ENCODE data around the gene TRMT61A. TPM values are rescaled to one million over a fixed set of nuclear protein-coding genes. Genes with fewer than 3 reads are reported as not detected.

Gene TRMT61A
- polyA plus RNA-seq: 10 to 100 TPM in 2 of 3 donors, 1 to 10 TPM in 1; 6.9 to 19.2 (median 12.0) TPM

DNA sequence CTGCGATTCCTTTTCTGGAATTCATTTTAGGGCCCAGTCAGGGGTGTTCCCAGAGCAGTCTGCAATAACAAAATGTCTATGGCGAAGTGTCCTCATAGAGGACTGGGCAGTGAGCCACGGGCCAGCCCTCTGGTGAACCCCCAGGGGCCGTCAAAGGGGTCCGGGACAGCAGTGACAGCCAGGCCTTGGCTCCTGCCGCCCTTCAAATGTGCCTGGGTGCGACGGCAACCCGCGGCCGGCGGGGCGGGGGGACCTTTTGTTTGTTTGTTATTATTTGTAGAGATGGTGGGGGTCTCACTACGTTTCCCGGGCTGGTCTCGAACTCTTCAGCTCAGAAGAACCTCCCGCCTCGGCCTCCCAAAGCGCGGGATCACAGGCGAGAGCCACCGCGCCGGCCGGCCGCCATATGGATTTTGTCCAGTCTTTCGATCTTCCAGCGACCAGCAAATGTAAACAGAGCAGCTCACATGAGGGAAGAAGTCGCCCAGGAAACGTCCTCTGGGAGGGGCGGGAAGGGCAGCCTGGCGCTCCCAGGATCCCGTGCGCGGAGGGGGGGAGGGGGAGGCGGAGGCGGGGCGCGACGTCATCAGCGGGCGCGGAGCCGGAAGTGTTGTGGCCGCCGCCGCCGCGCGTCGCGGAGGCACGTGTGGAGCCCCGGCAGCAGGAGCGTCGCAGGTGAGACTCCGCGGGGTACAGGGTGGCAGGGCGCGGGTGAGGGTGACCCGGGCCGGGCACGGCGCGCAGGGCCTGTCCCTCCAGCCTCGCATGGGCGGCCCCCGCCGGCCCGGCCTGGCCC lies at the start of gene TRMT61A:
Gene TRMT61A, plus strand, starts transcription at position 610 of the 796 bp plus-strand sequence. CDS start 783 bp downstream, outside the sequence.
- H3K27ac ChIP-seq (ENCODE audit: low read depth, low read length): no peak within 1 kb of the TSS
- 2 to 3% (median 3%) methylated on average over 50 to 70 of the region's 70 CpGs for WGBS, 3 donors

DNA sequence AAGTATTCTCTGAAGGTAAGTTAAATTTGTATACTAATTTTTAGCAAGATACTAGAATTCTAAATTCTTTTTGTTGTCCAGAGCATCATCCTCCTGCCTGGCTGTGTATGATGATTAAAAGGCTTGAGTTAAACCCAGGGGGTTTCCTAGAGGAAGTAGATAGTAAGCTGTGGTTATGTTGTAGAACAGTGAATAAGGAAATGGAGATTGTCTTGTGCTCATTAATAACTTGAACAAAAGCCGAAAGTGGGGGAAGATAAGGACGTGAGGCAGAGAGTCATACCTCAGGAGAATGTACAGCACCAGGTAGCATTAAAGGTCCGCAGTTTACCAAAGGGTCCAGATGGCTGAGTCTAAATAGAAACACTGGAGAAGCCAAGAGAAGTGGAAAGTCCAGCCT lies 48.4 kb upstream of the TRMT61A start:
- no peak overlapping the region for H3K27ac ChIP-seq (ENCODE audit: low read depth, low read length)
- 54 to 73% (median 59%) methylated on average over 3 of the region's 3 CpGs for WGBS, 3 donors

DNA sequence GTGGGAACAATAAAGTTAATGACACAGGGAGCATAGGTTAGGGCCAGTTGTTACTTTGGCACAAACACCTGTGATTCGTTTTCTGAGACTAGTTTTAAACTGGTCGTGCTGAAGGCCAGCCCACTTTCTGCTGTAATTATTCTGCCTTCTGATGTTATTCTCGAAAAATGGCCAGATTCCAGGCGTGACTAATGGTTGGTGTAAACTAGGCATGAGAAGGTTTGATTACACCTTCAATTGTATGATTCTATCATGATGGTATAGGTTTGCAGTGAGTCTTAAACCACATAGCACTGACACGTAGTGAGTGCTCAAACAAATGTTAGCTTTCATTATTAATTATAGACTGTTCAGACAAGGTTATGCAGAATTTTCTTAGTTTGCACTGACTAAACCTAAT lies 45.4 kb upstream of the TRMT61A start:
- no peak overlapping the region for H3K27ac ChIP-seq (ENCODE audit: low read depth, low read length)
- 35 to 64% (median 59%) methylated on average over 5 of the region's 5 CpGs for WGBS, 3 donors

DNA sequence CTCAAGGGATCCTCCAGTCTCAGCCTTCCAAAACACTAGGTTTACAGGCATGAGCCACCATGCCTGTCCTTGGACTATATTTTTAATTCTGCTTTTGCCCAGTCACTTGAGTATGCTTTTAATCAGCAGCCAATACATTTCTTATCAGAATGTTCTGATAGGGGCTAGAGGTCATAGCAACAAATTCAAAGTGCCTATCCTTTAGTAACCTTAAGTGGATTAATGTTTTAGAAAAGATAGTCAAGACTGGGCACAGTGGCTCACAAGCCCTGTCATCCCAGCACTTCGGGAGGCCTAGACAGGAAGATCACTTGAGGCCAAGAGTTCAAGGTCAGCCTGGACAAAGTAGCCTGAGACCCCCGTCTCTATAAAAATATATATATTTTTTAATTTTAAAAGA lies 43.5 kb upstream of the TRMT61A start:
- WGBS, 3 donors: 72 to 95% (median 94%) methylated on average over 2 of the region's 2 CpGs
- no peak overlapping the region for H3K27ac ChIP-seq (ENCODE audit: low read depth, low read length)

DNA sequence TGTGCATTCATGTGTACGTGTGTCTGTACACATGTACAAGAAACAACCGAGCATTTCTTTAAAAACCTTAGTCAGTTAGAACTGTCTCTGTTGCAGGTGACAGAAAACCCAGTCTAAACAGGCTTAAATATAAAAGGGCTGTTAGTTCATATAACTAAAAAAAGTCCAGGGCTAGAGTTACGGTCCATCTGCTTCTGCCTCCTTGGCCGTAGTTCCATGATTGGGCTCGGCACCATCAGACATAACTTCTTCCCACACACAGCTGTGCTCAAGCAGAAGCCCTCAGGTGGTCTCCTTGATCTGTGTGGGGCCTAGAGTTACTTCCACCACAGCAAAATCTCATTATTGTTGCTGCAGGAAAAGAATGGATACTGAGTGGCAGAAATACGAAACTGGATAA lies 40.9 kb upstream of the TRMT61A start:
- 89 to 93% (median 92%) methylated on average over 6 of the region's 6 CpGs for WGBS, 3 donors
- H3K27ac ChIP-seq (ENCODE audit: low read depth, low read length): no peak overlapping the region

DNA sequence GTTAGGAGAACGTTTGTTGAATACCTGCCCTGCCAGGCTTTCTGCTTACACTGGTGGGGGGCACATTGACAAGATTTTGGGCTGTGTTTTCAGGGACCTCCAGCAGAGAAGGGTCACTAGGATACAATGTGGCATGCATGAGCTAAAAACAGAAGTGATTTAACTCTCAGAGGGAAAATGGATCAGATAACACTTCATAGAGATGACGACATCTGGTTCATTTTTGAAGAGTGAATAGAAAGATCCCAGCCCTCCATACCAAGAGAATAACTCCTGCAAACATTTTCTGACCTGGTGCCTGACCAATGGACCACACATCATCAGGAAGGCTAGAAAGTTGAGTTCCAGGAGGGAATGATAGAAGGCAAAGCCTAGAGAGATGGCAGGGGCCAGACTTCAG lies 40.0 kb upstream of the TRMT61A start:
- H3K27ac ChIP-seq (ENCODE audit: low read depth, low read length): no peak overlapping the region
- 71 to 82% (median 82%) methylated on average over 2 of the region's 2 CpGs for WGBS, 3 donors

DNA sequence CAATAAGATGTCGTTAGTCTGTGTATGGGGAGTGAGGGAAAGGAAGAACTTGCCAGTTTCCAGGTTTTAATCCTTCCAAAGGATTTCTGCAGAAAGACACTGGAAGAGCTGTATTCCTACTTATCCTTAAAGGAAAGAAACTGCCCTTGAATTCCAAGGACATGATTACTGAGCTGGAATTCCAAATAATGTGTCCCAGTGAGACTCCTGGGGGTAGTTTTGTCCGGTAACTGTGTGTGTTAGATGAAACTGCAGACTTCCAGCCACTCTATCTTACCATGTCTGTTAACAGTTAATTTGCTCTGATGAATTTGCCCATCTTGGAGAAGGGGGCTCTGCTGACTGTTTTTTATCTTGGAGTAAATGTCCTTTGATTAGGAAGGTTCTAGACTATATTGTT lies 39.4 kb upstream of the TRMT61A start:
- no peak overlapping the region for H3K27ac ChIP-seq (ENCODE audit: low read depth, low read length)
- WGBS, 3 donors: 79 to 84% (median 83%) methylated on average over 2 of the region's 2 CpGs

DNA sequence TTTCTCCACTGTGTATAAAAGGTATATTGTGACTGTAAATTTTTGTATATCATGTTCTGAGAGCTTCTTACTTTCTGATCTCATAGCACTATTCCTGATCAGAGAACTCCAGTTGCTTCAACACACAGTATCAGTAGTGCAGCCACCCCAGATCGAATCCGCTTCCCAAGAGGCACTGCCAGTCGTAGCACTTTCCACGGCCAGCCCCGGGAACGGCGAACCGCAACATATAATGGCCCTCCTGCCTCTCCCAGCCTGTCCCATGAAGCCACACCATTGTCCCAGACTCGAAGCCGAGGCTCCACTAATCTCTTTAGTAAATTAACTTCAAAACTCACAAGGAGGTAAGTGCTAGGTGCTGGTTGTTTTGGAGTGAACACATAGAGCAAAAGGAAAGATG lies 37.3 kb upstream of the TRMT61A start:
- 85 to 94% (median 94%) methylated on average over 10 of the region's 10 CpGs for WGBS, 3 donors
- no peak overlapping the region for H3K27ac ChIP-seq (ENCODE audit: low read depth, low read length)

DNA sequence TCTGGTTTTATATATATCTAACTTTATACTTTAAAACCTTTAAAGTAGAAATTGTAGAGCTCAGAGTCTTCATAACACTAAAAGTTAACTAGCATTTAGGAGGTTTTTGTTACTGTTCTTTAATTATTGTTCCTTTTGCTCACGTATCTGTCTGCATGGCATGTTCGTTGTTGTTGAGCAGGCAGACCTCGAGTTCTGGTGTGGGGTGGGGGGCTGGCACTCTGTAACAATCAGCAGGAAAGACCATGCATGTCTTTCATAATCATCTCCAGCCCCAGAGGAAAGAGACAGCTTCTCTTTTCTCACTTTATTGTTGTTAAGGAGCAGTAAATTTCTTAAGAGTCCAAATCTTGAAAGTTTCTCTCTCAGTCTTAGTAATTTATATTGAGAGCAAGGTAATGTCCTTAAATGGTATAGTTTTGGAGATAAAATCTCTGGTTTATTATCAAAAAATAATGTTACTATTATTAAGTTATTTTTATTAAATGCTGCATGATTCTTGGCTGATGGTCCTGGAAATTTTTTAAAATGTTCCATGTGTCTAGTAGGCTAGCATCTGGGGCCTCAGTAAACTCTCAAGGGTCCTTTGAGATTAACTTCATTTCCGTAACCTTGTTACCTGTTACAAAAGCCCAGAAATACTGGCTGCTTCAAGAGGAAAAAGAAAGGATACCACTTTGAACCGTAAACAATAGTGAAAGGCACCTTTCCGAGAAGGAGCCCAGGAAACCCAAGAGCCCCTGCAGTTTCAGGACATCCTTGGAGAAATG lies 36.7 kb upstream of the TRMT61A start:
- 52 to 90% (median 54%) methylated on average over 6 of the region's 6 CpGs for WGBS, 3 donors
- no peak overlapping the region for H3K27ac ChIP-seq (ENCODE audit: low read depth, low read length)

DNA sequence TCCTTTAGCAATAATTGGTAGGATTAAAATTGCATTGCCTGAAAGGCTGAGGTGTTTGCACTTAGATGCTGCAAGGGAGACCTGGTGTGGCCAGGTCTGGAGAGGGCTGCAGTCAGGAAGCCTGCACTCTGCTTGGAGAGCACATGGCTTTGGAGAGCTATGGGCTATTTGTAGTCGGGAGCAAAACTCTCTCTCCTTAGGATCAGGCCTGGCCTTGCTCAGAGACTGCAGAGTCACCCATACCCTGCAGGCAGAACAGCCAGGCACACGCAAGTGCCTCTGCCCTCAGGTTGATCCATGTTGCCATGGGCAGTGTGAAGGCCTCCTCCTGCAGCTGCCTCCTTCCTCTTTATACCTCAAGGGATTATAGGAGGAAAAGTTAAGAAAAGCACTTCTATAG lies 33.1 kb upstream of the TRMT61A start:
- WGBS, 3 donors: 65 to 73% (median 70%) methylated on average over 2 of the region's 2 CpGs

DNA sequence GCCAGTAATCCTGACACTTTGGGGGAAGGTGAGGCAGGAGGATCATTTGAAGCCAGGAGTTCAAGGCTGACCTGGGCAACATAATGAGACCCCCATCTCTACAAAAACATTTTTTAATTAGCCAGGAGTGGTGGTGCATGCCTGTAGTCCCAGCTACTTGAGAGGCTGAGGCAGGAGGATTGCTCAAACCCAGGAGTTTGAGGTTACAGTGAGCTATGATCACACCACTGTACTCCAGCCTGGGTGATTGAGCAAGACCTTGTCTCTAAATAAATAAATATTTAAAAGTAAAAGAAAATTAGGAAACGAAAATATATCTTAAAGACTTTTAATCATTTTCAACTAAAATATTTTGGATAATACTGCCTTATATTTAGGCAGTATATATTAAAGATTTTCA lies 32.2 kb upstream of the TRMT61A start:
- WGBS, 3 donors: 0 to 38% (median 38%) methylated on average over 1 of the region's 1 CpG
- no peak overlapping the region for H3K27ac ChIP-seq (ENCODE audit: low read depth, low read length)

More for the DNA sequence above, 33.1 kb upstream of the TRMT61A start:
- no peak overlapping the region for H3K27ac ChIP-seq (ENCODE audit: low read depth, low read length)

DNA sequence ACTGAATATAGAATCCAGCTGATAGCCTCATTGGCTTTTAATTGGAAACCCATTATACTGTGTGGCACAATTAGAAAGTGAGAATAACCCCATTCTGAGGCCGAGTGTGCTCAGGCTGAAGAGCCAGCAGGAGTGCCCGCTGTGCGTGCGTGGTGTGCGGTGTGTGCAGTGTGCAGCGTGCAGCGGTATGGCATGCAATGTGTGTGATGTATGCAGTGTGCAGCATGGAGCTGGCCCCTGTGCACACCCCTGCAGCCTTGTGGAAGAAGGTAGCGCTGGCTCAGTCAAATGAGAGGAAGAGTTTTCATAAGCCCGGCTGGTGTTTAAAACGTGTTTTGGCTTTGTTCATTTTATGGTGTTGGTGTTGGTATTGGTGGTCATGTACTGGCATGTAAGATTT lies 29.3 kb upstream of the TRMT61A start:
- no peak overlapping the region for H3K27ac ChIP-seq (ENCODE audit: low read depth, low read length)
- 66 to 82% (median 77%) methylated on average over 10 of the region's 10 CpGs for WGBS, 3 donors

DNA sequence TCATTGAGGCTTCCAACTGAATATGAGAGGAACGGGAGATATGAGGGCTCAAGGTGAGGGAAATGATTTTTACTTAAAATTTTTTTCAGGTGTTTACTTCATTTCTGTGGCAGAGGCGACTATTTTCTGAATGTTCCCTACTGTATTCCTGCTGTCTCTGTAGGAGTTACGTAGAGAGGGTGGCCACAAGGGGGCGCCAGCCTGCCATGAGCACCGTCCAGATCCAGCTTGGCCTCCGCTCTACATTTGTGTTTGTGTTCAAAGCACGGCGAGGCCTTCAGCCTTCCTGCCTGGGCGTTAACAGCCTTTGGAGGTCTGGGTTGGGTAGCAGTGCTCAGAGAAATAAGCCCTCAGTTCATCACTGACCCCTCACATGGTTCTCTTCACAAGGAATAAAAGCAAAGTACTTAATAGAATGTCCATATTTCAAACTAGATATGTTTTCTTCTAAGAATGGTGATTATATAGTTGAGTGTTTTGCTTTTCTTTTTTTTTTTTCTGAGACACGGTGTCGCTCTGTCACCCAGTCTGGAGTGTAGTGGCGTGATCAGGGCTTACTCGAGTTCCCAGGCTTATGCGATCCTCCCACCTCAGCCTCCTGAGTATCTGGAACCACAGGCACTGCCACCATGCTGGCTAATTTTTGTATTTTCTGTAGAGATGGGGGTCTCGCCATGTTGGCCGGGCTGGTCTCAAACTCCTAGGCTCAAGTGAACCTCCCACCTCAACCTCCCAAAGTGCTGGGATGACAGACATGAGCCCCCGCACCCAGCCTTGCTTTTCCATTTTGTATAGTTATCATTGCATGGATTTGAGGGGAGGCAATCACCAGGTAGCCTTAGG lies 28.6 kb upstream of the TRMT61A start:
- 41 to 44% (median 42%) methylated on average over 17 of the region's 17 CpGs for WGBS, 3 donors
- H3K27ac ChIP-seq (ENCODE audit: low read depth, low read length): no peak overlapping the region

DNA sequence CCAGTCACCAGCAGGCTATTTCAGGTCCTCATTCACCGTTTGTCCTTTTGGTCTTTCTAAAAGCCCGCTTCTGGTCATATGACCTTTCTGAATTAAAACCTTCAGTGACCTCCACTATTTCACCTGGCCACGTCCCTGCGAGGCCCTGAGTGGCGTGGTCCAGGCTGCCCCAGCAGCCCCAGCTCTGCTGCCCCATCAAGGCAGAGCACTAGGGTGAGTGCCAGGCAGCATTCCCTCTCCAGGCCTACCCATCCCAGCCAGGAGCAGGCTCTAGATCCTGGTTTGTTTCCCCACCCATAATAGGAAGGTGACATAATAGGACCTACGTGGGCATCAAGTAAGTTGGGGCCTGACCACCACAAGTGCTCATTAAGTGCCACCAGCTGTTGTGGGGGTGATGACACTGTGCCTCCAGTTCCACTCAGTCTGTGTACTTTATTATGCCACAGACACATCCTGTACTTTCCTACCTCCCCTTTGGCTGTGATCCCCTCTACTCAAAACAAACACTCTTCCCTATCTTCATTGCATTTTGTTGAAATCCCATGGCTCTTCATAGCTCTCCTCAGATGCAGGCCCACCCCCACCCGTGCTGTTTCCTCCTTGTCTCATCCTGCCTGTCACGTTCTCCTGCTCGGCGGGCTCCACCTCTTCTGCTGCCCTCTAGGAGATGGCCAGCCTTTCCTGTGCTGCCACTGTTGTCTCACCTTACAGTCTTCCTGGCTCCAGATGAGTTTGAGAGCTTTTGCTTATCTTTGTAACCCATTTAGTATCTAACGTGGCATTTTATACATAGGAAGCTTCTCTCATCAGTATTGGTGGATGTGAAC lies 27.7 kb upstream of the TRMT61A start:
- WGBS, 3 donors: 78 to 86% (median 79%) methylated on average over 11 of the region's 11 CpGs
- H3K27ac ChIP-seq (ENCODE audit: low read depth, low read length): no peak overlapping the region

DNA sequence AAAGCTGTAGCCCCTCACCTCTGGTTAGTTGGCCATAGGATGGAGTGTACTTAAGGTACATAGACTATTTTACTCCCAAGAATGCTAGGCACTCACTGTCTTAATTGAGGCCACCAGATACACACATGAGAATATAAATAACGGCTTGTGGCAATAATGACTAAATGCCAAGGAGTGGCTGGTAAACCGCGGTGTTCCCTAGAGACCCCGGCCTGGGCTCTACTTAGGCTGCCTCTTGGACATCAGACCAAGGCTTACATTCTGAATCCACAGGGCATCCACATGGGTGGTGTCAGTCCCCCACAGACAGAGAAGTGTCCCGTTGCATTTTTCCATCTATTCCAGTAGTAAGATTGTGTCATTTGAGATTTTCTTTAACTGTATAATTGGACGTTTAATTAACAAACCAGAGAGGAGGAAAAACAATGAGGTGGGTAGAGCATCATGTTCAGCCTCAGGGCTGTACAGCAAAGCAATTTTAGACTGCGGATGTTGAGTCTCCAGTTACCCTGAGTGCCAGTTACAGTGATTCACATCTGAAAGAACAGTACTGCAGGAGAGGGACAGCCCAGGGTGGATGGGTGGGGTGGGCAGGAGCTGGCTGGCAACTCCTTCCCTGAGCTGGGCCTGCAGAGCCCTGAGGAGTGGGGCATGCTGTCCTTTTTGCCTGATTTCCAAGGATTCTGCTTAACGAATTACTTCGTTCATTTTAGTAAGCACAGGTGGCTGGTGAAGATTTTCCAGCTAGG lies 26.9 kb upstream of the TRMT61A start:
- H3K27ac ChIP-seq (ENCODE audit: low read depth, low read length): no peak overlapping the region
- 88 to 91% (median 90%) methylated on average over 9 of the region's 9 CpGs for WGBS, 3 donors

DNA sequence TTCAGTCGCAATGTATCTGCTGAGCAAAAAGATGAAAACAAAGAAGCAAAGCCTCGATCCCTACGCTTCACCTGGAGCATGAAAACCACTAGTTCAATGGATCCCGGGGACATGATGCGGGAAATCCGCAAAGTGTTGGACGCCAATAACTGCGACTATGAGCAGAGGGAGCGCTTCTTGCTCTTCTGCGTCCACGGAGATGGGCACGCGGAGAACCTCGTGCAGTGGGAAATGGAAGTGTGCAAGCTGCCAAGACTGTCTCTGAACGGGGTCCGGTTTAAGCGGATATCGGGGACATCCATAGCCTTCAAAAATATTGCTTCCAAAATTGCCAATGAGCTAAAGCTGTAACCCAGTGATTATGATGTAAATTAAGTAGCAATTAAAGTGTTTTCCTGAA lies 26.1 kb upstream of the TRMT61A start:
- H3K27ac ChIP-seq (ENCODE audit: low read depth, low read length): no peak overlapping the region
- WGBS, 3 donors: 93 to 97% (median 93%) methylated on average over 18 of the region's 18 CpGs

DNA sequence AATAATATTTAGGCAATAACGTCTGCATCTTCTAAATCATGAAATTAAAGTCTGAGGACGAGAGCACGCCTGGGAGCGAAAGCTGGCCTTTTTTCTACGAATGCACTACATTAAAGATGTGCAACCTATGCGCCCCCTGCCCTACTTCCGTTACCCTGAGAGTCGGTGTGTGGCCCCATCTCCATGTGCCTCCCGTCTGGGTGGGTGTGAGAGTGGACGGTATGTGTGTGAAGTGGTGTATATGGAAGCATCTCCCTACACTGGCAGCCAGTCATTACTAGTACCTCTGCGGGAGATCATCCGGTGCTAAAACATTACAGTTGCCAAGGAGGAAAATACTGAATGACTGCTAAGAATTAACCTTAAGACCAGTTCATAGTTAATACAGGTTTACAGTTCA lies 25.7 kb upstream of the TRMT61A start:
- no peak overlapping the region for H3K27ac ChIP-seq (ENCODE audit: low read depth, low read length)
- WGBS, 3 donors: 94 to 96% (median 95%) methylated on average over 12 of the region's 12 CpGs
